WTC11 (cell line): ENCODE results near the gene MSI2. TPM values are rescaled to one million over a fixed set of nuclear protein-coding genes. Genes with fewer than 3 reads are reported as not detected.

Experiments used
- ATAC-seq: fragments of 200-7000 bp; cut with Tn5 transposase; 2 replicates; pipeline ENCODE4 v1.10.0; 2021; ENCODE audit warnings: mild to moderate bottlenecking, moderate library complexity
- CTCF ChIA-PET: fragments of 300-600 bp; sonication (Branson Sonifier 250); formaldehyde crosslinking; loops from one replicate; lab custom pipeline; 2021; ENCODE audit warnings: antibody characterized with exemption; lab: Charles Lee
- POLR2A ChIA-PET: fragments of 350-600 bp; sonication (Branson Sonifier 250); formaldehyde crosslinking; loops from one replicate; lab custom pipeline; 2021; ENCODE audit warnings: antibody characterized with exemption; lab: Charles Lee
- DNase-seq: peaks from one replicate; pipeline ENCODE4 v3.0.0; 2021; ENCODE audit warnings: low spot score
- H3K27ac Mint-ChIP-seq: 2 replicates; pipeline ENCODE4 v1.8.0; 2021; ENCODE audit warnings: mixed read lengths
- H3K27me3 Mint-ChIP-seq: 2 replicates; pipeline ENCODE4 v1.8.0; 2021; ENCODE audit warnings: low read depth, mild to moderate bottlenecking, moderate library complexity, mixed read lengths
- H3K36me3 Mint-ChIP-seq: 2 replicates; pipeline ENCODE4 v1.8.0; 2021; ENCODE audit warnings: mixed read lengths
- H3K4me1 Mint-ChIP-seq: 2 replicates; pipeline ENCODE4 v1.8.0; 2022; ENCODE audit warnings: mixed read lengths
- H3K4me3 Mint-ChIP-seq: 2 replicates; pipeline ENCODE4 v1.8.0; 2021; ENCODE audit warnings: mild to moderate bottlenecking, moderate library complexity, mixed read lengths
- H3K9me3 Mint-ChIP-seq: 2 replicates; pipeline ENCODE4 v1.8.0; 2021; ENCODE audit warnings: mixed read lengths
- CBFB ChIP-seq: sonication (generic); formaldehyde crosslinking; IDR thresholded peaks from 2 replicates; pipeline ENCODE4 v1.8.1; 2022; ENCODE audit warnings: mild to moderate bottlenecking, low read depth, missing genetic modification reagents
- CREB1 ChIP-seq: sonication (generic); formaldehyde crosslinking; IDR thresholded peaks from 2 replicates; pipeline ENCODE4 v1.8.0; 2023; ENCODE audit warnings: mild to moderate bottlenecking, missing genetic modification reagents
- CREM ChIP-seq: sonication (generic); formaldehyde crosslinking; IDR thresholded peaks from 2 replicates; pipeline ENCODE4 v1.8.1; 2022; ENCODE audit warnings: mild to moderate bottlenecking, missing genetic modification reagents, moderate library complexity
- EMX1 ChIP-seq: fragments of 250-450 bp; sonication (Bioruptor Pico); IDR thresholded peaks from 2 replicates; pipeline ENCODE4 v1.8.0; 2021; ENCODE audit warnings: mild to moderate bottlenecking
- ERG ChIP-seq: fragments of 250-450 bp; sonication (Bioruptor Pico); IDR thresholded peaks from 2 replicates; pipeline ENCODE4 v1.8.0; 2021; ENCODE audit warnings: mild to moderate bottlenecking
- FOXP1 ChIP-seq: sonication (generic); formaldehyde crosslinking; IDR thresholded peaks from 2 replicates; pipeline ENCODE4 v1.8.0; 2022; ENCODE audit warnings: missing genetic modification reagents, mild to moderate bottlenecking, moderate library complexity, borderline replicate concordance
- FOXP4 ChIP-seq: sonication (generic); formaldehyde crosslinking; IDR thresholded peaks from 2 replicates; pipeline ENCODE4 v1.8.0; 2022; ENCODE audit warnings: mild to moderate bottlenecking, missing genetic modification reagents
- HMGA2 ChIP-seq: fragments of 250-450 bp; sonication (Bioruptor Pico); IDR thresholded peaks from 2 replicates; pipeline ENCODE4 v1.4.0; 2021; ENCODE audit warnings: mild to moderate bottlenecking, moderate library complexity
- IRF2 ChIP-seq: sonication (generic); formaldehyde crosslinking; IDR thresholded peaks from 2 replicates; pipeline ENCODE4 v1.8.0; 2022; ENCODE audit warnings: low read depth, missing genetic modification reagents, borderline replicate concordance
- KAT7 ChIP-seq: sonication (generic); formaldehyde crosslinking; IDR thresholded peaks from 2 replicates; pipeline ENCODE4 v1.8.1; 2023; ENCODE audit warnings: missing genetic modification reagents, mild to moderate bottlenecking, borderline replicate concordance
- MLX ChIP-seq: sonication (generic); formaldehyde crosslinking; IDR thresholded peaks from 2 replicates; pipeline ENCODE4 v1.8.1; 2023; ENCODE audit warnings: mild to moderate bottlenecking, missing genetic modification reagents, moderate library complexity
- NFE2L1 ChIP-seq: sonication (generic); formaldehyde crosslinking; IDR thresholded peaks from 2 replicates; pipeline ENCODE4 v1.8.1; 2023; ENCODE audit warnings: missing genetic modification reagents
- NR3C1 ChIP-seq: sonication (generic); formaldehyde crosslinking; conservative IDR thresholded peaks from 2 replicates; pipeline ENCODE4 v1.8.1; 2023; ENCODE audit warnings: low read depth, mild to moderate bottlenecking, missing genetic modification reagents
- SMAD4 ChIP-seq: sonication (generic); formaldehyde crosslinking; IDR thresholded peaks from 2 replicates; pipeline ENCODE4 v1.8.0; 2022; ENCODE audit warnings: mild to moderate bottlenecking, missing genetic modification reagents
- STAT6 ChIP-seq: sonication (generic); formaldehyde crosslinking; conservative IDR thresholded peaks from 2 replicates; pipeline ENCODE4 v1.8.1; 2023; ENCODE audit warnings: mild to moderate bottlenecking, low read depth, missing genetic modification reagents, moderate library complexity
- TEAD4 ChIP-seq: sonication (generic); formaldehyde crosslinking; IDR thresholded peaks from 2 replicates; pipeline ENCODE4 v1.8.0; 2022; ENCODE audit warnings: mild to moderate bottlenecking, missing genetic modification reagents
- TP53 ChIP-seq: sonication (generic); formaldehyde crosslinking; IDR thresholded peaks from 2 replicates; pipeline ENCODE4 v1.8.1; 2023; ENCODE audit warnings: mild to moderate bottlenecking, missing genetic modification reagents
- ZNF121 ChIP-seq: sonication (generic); formaldehyde crosslinking; IDR thresholded peaks from 2 replicates; pipeline ENCODE4 v1.8.0; 2023; ENCODE audit warnings: missing genetic modification reagents
- ZNF317 ChIP-seq: sonication (generic); formaldehyde crosslinking; IDR thresholded peaks from 2 replicates; pipeline ENCODE4 v1.8.1; 2023; ENCODE audit warnings: low read depth, mild to moderate bottlenecking, moderate library complexity, missing genetic modification reagents, borderline replicate concordance
- ZNF416 ChIP-seq: fragments of 250-450 bp; sonication (Bioruptor Pico); IDR thresholded peaks from 2 replicates; pipeline ENCODE4 v1.9.0; 2021; ENCODE audit warnings: mild to moderate bottlenecking, inconsistent platforms
- ZNF532 ChIP-seq: fragments of 250-450 bp; sonication (Bioruptor Pico); IDR thresholded peaks from 2 replicates; pipeline ENCODE4 v1.9.0; 2021; ENCODE audit warnings: mild to moderate bottlenecking, borderline replicate concordance
- ZNF671 ChIP-seq: fragments of 250-450 bp; sonication (Bioruptor Pico); IDR thresholded peaks from 2 replicates; pipeline ENCODE4 v1.8.0; 2021; ENCODE audit warnings: mild to moderate bottlenecking
- total RNA-seq: library from RNA; stranded (reverse); gene quantifications from 3 replicates; pipeline ENCODE4 v1.2.3, GENCODE V29; 2021

Gene MSI2
- total RNA-seq, 1 experiment from 2014 or later, result 82.1 TPM

- no peak for TF ChIP-seq STAT6
- TF ChIP-seq KAT7 (CRISPR knock-in tag), result no peak
- no peak for TF ChIP-seq CREB1 (CRISPR knock-in tag)
- TF ChIP-seq ZNF532 (CRISPR knock-in tag), result no peak
- no peak for TF ChIP-seq SMAD4
- TF ChIP-seq IRF2 (CRISPR knock-in tag), result no peak
Observed at GRCh38 chr17:57356153-57356718, 99.9 kb downstream of the MSI2 start (continued).

- ATAC-seq, result peak; percentile 65
- ChIA-PET CTCF (interaction anchor here (0.8 to 2.0 kb wide), 7 partner anchors 35 to 113 kb away, joined by 3 to 18 read pairs (median 3); no protein-coding TSS in a partner anchor), POLR2A (no interaction called here)
- peaks cover 7% of the 10 kb centered on the region; the same call in 1 of the 2 replicates for H3K36me3 Mint-ChIP-seq
- H3K4me1 Mint-ChIP-seq, result peaks cover 51% of the 10 kb centered on the region
- peak overlapping the region; percentile 90 for H3K27ac Mint-ChIP-seq
- no peak overlapping the region for H3K4me3 Mint-ChIP-seq
- TF ChIP-seq CBFB (CRISPR knock-in tag) (no peak), TP53 (CRISPR knock-in tag) (no peak), ZNF121 (CRISPR knock-in tag) (0 out of 2 replicates have a peak, but pooled peaks have one; percentile 49)
- no peak for DNase-seq
- no peaks in the 10 kb centered on the region for H3K27me3 Mint-ChIP-seq
- H3K9me3 Mint-ChIP-seq, result no peaks in the 10 kb centered on the region
Observed at GRCh38 chr17:57356719-57357391, 100.5 kb downstream of the MSI2 start.

GRCh38 chr17:57357392-57357784, 101.1 kb downstream of the MSI2 start:
- no peak overlapping the region for H3K4me3 Mint-ChIP-seq
- DNase-seq (no peak), ATAC-seq (peak; percentile 46)
- no peaks in the 10 kb centered on the region for H3K9me3 Mint-ChIP-seq
- H3K27me3 Mint-ChIP-seq, result no peaks in the 10 kb centered on the region
- POLR2A ChIA-PET, result interaction anchor here (0.5 kb wide), 1 partner anchor 263 kb away, joined by 5 read pairs; no protein-coding TSS in a partner anchor
- peaks cover 49% of the 10 kb centered on the region for H3K4me1 Mint-ChIP-seq
- CTCF ChIA-PET, result interaction anchor here (0.5 to 2.0 kb wide), 8 partner anchors 35 to 228 kb away, joined by 3 to 18 read pairs (median 3); no protein-coding TSS in a partner anchor
- H3K36me3 Mint-ChIP-seq, result peaks cover 6% of the 10 kb centered on the region; the same call in 1 of the 2 replicates
- H3K27ac Mint-ChIP-seq, result 0 out of 2 replicates have a peak overlapping the region, but pooled peaks have one; percentile 90
- TF ChIP-seq ZNF416 (CRISPR knock-in tag) (no peak), NFE2L1 (CRISPR knock-in tag) (no peak), FOXP1 (CRISPR knock-in tag) (no peak), FOXP4 (no peak), MLX (CRISPR knock-in tag) (no peak), HMGA2 (CRISPR knock-in tag) (no peak), CREM (CRISPR knock-in tag) (no peak), ZNF317 (CRISPR knock-in tag) (no peak), EMX1 (CRISPR knock-in tag) (no peak), TEAD4 (CRISPR knock-in tag) (no peak), ZNF671 (CRISPR knock-in tag) (no peak), ERG (no peak), NR3C1 (CRISPR knock-in tag) (no peak)
